ENCODE data around the gene ZNF415.

- no peak for TF ChIP-seq CTCF (IDR thresholded peaks at IDR 0.05)
- TF ChIP-seq POLR2A (IDR thresholded peaks at IDR 0.05) = peak; percentile 77 to 89
Observed at GRCh38 chr19:53103234-53104203, 29.2 kb downstream of the ZNF415 start, which contains the start of gene ZNF160.

Data from Peyer's patch (tissue), 4 donors.